Kidney capillary endothelial cell (primary cell): ENCODE measurements around the gene PLCL2.

Experiments
- DNase-seq: peaks from one replicate; pipeline ENCODE4 v3.0.0-alpha.2; 2018; ENCODE audit warnings: low spot score

Gene PLCL2

DNA sequence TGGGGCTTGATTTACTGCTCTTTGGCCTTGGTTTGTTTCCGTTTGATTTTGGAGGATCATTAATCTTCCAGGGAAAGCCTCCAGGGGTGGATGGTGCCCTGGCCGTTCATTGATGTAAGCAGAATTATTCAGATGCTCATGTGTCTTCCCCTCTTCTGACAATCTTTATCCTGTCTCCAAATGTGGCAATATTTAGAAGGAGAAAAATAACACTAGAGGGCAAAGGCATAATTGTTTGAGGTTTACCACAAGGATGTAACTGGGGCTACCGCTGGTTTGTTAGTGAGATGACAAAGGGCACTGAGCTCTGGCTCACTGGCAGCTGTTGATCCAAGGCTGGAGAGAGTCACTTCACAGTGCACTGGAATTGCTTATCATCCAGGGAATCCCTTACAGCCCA, 18.2 kb upstream of the PLCL2 start:
- DNase-seq: no peak

DNA sequence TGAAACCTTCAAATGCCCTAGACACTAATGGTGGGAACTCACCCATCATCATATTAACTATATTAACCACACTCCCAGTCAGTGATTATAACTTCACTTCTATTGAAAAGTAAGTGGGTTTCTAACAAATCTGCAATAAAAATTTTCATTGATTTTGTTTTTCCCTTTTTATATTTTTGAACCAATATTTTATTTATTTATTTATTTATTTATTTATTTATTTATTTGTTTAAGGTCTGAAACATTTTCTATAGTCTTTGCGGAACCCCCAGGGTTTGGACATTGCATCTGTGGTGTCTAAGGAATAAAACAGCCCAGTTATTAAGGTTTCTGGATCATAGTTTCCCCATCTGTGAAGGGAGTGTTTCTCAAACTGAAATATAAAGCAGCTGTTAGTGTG, 16.2 kb upstream of the PLCL2 start:
- DNase-seq: no peak

DNA sequence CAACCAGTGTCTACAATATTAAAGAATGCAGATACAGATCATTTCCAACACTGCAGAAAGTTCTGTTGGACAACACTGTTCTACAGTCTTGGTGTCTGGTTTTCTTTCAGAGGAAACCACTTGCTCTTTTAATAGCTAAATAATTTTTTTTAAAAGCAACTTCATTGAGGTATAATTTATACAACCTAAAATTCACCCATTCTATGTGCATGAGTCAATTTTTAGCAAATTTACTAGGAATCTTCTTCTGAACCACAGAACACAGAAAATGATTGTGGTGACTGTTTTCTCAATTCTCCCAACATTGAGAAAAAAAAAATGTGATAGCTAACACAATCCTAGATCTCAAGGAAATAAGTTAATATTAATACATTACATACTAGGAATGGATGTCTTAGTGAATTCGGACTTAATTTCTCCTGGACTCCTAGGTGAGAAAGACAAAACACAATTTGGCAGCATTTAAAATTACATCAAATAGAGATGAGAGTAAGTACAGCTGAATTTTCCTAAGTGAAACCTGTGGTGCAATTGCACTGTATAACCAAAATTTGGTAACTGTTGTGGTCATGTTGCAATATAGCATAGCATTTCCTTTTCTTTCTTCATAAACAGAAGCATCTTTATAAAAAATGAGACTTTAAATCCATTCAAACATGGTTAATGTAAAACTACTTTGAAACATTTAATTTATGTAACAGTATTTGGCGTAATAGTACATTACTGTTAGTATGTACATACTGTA, 15.3 kb upstream of the PLCL2 start:
- no peak for DNase-seq

DNA sequence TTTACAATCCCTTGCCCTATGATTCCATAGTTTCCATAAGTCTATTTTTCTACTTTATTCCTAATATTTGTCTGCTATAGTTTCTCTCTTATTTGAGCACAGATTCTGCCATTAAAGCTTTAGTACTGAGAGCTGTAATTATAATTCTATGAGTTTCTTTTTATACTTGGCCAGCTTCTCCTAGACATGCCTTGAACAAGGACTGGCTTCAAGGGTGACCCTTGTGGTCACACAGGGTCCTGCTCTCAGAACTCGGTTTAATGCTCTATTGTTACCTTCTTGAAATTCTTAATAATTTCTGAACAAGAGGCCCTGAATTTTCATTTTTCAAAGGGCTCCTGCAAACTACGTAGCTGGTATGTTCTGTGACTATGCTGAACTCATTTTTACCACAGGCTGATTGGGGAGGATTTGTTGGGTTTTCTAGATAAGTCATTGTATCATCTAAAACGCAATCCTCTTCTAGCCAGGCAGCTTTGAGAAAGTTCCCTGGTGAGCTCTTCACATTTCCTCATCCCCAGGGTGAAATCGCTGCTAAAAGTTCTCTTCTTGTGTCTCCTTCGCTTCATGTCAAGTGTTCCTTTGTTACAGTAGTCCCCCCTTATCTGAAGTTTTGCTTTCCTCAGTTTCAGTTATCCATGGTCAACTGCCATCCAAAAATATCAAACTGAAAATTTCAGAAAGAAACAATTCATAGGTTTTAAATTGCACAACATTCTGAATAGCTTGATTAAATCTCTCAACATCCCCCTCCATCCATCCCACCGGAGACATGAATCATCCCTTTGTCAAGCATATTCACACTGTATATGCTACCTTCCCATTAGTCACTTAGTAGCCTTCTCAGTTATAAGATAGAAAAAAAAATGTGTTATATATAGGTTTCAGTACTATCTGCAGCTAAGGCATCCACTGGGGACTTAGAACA, 12.6 kb upstream of the PLCL2 start:
- peak; percentile 61 for DNase-seq

DNA sequence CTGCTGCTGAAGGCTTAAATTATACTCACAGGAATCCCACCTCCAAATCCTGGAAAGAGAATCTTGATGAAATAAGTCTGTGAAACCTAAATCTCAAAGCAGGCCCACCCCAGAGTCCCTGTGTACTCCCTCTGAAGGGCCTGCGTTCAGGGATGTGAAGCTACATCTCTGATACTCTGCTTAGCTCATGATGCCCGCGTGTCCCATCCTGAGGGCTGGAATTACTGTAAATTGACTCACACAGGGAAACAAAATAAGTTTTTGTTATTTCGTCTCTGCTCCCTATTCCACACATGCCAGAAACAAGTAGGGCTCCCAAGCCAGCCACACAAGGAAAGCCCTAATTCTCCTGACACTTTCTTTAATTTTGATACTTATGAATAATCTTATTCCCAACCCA, 10.9 kb upstream of the PLCL2 start:
- no peak for DNase-seq

DNA sequence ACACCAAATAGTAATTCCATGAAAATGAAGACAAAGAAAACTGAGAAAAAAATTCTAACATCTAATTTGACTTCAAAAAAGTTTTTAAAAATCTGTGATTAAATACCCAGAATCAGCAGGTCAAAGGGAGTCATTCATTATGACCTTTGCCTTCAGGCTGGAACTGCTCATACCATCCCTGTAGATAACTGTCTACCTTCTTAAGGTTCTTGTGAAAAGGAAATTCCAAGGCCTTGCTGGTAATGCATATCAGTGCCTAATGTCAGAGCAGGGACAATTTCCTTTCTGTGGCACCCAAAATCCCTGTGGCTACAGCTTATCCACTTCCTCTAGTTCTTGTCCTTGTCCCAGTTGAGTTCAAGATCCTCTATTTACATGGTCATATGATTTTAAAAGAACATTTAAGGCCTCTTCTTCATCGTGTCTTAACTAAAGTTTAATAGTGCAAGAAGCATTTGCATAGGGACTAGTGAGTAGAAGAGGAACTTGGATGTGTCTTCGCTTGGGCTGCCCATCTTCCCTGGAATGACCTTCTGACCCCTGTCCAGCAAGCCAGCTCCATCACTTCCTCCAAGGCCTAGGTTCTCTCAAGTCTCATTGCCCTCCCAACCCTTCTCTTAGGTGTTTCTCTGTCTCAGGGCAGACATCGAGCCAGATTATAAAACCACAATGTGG, 8.7 kb upstream of the PLCL2 start:
- DNase-seq: no peak

DNA sequence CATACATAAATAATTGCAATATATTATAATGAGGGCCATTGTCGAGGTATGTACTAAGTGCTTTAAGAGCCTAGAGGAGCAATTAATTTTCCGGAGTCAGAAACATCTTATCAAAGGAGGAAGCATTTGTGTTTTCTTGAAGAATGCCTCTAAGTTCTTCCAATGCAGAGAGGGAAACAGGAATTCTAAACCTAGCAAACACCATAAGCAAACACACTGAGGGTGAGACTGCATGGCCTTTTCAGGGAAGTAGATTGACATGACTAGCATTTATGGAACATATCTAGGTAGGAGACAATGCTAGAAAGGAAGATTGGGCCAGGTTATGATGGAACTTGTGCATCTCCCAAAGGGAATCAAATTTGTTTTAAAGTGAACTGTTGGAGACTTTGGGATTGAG, 7.2 kb upstream of the PLCL2 start:
- no peak for DNase-seq

DNA sequence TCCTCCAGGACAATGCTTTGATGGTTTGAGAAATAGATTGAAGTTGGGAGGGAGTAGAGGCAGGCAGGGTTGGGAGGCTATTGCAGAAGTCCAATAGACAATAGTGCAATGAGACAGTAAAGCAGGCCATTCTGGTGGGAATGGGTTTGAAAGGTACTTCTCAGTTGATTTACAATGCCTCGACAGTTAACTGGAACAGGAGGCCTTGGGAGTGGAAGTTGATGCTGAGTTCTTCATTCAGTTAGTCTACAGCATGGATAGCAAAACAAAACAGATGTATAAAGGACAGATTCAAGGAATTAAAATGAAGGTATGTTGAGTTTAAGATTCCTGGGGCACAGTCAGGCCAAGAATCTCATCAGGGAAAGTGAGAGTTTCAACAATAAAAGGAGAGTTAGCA, 6.8 kb upstream of the PLCL2 start:
- DNase-seq: no peak

DNA sequence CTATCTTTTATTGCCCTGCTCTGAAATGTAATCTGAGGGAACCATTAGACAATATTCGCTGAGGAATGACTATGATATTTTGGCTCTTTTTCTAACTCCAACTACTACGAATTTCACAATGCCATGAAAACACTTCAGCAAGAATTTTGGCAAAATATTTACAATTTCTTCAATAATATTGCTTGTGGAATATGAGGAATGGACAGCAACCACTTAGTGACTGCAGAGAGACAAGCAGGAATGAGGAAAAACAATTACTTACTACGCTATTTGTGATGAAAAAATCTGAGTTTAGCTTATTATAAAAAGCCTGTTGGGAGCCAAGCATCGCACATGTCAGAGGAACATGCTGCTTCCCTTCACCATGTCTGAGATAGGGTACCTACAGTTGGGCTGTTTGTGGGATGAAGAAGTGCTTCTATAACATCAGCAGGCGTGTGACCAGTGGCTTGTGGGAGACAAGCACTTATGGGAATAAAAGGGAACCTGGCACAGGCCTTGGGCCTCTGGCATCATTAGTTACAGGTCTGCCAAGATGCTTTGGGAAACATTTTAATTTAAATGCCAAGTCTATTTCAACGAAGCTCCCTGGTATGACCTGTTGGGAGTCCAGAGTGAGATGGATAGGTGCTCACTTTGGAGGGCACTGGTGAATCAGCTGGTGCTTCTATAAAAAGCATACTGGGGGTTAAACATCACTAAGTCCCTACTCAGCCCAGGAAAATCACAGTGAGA, 2.7 kb upstream of the PLCL2 start:
- DNase-seq: no peak

DNA sequence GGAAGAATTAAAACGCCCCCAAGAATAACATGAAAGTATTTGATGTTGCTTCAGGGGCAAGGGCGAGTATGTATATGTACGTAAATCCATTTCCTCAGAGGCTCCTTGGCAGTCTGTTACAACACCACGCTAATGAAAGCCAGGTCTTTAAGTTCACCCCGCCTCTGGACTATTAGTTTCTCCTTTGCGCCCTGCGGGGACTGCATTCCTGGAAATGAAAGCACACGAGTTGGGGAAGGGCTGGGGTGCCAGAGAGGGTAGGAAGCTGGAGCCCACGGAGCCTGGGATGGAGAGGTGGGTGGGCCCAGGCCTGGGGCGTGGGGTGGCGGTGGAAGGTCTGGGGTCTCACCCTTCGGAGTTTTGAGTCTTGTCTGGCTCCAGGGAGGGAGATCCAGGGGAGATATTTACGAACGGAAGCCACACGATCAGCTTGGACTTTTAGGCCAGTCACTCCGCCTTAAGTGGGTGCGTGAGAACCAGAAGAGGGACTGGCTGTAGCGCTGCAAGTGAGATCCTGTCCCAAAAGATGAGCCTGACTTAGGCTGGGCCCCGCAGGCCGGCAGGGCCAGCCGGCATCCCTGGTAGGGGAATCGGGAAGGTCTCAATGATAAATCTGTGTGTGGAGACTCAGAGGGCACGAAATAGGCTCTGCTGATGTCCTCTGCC, 1.6 kb upstream of the PLCL2 start:
- no peak for DNase-seq

DNA sequence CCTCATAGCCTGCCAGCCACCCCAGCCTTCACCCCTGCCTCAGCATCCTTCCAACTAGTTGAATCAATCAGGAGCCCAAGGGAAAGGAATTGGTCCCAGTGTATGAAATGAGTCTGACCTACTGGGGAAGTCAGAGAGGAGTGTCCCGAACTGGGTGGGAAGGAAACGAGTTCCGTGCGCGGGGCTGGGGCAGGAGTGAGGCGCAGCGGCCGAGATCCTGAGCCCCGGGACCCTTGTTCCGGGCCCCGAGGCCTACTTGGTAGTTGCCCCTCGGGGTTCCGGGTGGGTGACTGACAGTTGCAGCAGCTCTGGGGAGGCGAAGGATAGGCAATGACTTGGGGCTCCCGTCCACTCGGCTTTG, 1.1 kb upstream of the PLCL2 start:
- no peak for DNase-seq

DNA sequence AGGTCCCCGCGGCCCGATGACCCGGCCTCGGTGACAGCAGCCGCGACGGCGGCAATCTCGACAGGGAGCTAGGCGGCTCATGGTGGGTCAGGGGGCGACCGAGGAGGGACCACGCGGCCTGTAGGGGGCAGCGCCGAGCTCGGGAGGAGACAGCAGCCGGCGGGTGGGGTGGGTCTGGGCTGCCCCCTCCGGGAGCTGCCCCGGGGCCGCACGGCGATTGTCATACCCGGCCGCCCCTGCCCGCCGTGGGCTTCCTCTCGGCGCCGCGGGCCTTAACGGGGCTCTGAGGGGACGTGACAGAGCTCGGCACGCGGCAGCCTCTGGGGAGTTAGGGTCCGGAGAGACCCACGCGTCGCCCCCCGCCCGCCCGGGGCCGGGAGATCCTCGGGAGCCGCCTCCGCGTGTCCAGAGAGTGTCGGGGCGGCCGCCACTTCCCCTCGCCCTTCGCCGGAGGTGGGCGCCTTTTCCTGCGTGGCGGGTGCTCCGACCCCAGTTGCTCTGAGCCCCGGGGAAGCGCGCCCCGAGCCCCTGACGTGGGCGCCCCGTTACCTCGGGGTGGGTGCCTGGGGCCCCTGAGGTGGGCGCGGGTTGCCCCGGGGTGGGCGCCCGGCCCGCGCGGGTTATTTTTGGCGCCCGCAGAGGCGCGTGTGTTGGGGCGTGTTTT, 539 bp upstream of the PLCL2 start:
- DNase-seq: peak; percentile 56

DNA sequence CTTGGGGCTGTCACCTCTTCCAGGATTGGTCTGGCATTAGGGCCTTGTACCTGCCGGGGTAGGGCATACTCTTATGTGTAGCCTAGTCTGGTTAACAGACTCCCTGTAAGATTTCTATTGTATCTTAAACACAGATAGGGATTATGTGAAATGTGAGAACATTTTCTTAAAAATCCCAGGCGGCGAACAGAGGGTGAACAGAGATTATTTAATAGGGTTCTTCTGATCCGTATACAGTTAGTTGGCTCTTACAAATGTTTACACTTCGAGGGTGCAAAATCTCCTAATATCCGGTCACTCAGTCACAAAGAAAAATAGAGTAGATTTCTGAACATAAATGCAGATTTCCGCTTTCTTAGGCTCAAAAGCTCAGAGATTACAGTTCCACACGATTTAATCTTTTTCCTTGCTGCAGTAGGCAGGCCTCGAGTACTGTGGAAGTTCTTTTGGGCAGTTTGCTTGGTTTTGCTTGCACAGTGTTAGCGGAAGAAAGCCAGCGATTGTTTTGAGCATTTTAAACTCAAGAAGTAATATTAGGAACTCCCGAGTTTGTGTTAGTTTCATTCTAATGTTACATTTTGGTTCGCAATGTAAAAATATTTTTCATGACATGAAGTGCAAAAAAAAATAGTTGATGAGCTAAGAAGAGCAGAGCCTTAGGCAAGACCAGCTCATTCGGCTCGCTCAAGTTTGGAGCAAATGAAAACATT, 993 bp downstream of the PLCL2 start:
- DNase-seq: peak; percentile 45

DNA sequence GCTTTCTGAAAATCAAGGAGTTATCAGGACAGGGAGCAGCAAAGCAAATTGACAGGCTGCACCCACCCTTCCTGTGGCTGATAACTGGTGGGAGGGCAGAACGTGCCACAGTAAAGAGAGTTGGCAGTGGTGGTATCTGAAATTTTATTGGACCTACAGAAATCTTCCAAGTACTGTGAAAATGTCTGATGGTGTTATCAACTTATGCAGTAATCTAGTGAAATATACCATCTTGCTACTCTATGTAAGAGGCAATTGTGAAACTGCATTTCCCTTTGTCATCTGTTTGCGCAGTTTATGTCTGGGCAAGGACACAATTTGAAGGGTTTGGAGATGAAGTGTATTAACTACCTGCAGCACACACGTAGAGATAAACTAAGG, 1.5 kb downstream of the PLCL2 start:
- DNase-seq: peak; percentile 38

DNA sequence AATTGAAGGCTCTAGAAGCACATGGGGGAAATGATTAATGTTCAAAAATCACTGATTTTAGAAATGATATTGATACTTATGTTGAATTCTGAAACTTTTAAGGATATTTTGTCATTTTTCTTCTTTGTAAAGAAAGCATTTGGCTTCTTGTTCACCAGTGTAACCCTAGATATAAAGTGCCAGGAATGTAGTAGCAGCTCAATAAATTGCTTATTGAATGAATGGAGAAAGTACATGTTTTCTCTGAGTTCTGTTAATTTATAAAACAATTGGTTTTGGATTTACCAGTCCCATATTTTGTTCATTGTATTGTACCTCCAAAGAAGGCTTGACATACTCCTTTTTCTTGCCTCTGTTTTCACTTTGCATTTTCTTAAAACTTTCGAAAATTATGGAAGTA, 2.4 kb downstream of the PLCL2 start:
- DNase-seq: no peak

DNA sequence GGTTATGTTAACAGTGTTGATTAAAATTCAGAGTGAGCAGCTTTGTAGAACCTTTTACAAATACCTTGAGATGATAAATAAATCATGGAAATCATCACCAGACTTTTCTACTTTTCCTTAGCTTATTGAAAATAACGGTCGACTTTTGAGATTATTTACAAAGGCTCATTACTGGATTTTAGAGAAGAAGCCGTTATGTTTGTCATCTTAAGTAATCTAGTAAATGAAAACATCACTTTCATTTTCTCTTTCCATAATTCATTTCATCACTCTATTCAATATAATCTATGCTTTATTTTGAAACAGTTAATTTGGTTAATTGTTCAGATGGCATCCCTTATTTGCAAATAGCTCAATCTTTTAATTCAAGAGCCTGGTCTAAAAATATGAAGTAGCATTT, 3.6 kb downstream of the PLCL2 start:
- peak; percentile 4 for DNase-seq

DNA sequence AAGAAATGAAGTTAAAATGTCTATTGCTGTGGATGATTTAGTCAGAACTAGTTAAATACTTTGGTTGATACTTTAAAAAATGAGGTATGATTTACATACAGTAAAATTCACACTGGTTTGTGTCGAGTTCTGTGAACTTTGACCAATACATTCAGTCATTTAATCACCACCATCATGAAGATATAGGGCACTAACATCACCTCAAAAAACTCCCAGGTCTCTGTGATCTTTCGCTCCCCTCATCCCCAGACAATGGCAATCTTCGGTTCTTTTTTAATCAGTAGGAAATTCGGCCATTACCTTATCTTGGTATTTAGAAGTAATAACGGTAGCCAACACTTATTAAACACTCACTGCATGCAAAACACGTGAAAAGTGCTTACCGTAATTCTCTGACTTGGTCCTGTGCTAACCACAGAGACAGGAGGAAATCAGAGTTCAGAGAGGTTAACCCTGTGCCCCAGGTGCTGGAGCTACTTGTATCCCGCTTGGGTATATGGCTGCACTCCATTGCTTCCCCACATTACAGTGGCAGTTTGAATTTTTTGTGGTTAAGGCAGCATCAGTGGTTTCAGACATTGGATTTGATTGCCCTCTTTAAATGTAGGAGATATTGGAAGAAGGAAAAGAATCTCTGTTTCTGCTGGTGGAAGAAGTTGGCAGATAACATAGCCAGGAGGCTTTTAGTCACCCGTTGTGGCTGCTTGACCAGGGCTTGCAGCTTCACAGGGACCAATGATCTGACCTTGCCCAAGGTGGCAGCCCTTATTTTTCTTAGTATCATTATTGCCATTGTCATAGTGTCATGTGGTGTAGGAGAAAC, 4.2 kb downstream of the PLCL2 start:
- DNase-seq: no peak

DNA sequence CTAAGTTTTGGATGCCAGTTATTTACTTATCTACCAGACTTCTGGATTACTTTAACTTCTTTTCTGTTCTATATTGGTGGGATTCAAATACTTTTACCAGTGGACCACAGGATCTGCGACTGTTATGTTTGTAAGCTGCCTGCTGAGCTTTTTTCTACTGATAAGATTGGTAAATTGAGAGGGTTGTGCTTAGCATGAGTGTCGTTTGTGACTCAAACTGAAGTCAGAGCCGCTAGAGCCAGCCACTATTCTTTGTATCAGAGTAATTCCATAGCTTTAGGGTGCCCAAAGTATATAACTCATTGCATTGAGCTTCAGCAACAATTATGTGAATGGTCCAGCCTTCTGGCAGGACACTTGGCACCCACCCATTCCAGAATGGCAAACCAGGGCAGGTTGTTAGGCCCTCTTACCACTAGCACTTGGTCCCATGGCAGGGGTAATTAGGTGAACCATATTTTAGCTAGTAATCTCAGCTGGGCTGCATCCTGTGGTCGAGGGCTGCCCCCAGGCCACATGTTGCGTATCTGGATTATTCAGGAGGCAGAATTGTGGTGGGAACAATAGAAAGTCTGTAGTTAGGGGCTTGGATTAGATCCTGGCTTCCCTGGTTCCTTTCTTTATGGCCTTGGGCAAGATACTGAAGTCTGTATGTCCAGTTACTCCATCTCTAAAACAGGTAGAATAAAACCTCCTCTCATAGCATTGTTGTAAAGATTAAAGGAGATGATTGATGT, 6.0 kb downstream of the PLCL2 start:
- DNase-seq: peak; percentile 30

DNA sequence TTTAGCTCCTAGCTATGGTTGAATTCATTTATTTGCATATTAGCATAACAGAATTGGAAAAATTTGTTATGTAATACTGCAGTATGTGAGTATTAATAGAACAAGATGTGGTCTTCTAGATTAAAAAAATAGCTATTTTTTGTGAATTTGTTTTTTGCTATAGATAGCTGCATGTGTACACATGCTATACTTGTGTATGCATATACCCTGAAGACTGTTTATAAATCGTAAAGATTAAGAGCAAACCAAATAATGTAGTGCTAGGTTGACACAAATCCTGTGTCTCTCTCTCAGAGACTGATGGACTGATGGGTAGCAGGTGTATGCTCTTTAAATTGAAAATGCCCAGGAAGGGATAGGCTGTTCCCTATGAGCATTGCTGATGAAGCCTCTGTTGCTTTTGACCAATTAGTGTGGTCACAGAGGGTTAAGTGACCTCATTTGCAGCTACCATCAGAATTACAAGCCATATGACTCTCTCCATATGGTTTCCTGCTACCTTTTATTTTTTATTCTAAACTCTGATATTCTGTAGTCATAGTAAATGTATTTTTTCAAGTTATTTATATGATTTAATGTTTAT, 9.0 kb downstream of the PLCL2 start:
- no peak for DNase-seq
